ENCODE data around the gene GPR78.

DNA sequence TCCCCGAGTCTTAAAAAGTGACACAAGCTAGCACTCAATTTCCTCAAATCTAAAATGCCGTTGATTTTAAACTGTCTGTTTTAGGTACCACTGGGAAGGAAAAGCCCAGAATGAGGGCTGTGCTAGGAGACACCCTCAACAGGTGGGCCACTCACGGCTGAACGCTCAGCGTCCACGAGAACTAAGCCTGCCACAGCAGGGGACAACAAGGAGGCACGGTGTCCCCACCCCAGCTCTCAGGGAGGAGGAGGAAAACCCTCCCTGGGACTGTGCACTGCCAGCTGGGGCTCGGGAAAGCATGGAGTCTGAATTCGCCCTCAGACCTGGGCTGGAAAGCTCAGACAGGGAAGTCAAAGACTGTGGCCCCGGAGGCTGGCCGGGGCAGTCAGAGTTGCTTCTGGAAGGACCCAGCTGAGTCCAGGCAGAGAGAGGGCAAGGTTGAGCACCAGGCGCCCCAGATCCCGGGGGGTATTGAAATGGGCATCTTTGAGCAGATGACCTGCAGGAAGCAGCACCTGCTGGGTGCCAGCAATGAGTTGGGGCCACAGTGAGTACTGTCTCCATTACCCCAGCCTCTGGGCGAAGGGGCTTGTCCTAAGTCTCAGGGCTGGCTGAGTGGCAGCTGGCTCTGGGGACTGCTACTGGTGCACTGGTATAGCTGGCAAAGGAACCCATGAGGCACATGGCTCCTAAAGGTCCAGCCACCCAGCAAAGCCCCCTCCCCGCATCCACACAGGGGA, 11.6 kb downstream of the GPR78 start:
- TF ChIP-seq POLR2AphosphoS5 (IDR thresholded peaks at IDR 0.05) = no peak
- TF ChIP-seq POLR2A (IDR thresholded peaks at IDR 0.05) = no peak
- no peak for TF ChIP-seq CTCF (IDR thresholded peaks at IDR 0.05)
- no peak for TF ChIP-seq EP300 (IDR thresholded peaks at IDR 0.05)
